HG03469 (cell line): Measurements from ENCODE around the gene ZNF625.

Experiments used
- ATAC-seq: cut with Tn5 transposase; IDR thresholded peaks from one replicate; pipeline ENCODE4 v1.9.1; 2021; ENCODE audit warnings: mild to moderate bottlenecking, moderate library complexity, moderate number of reproducible peaks; ENCODE audit not compliant: unreplicated experiment

ZNF625 gene

GRCh38 chr19:12156223-12157058 lies at the start of gene ZNF625:
Gene ZNF625, minus strand, starts transcription at chr19:12156734. Its CDS starts 176 bp downstream, at chr19:12156558.
- no peak for ATAC-seq

- ATAC-seq, result no peak
These were observed 48.8 kb upstream of the ZNF625 start for GRCh38 chr19:12205296-12205695.

GRCh38 chr19:12202250-12202649 lies 45.7 kb upstream of the ZNF625 start:
- ATAC-seq, result no peak

GRCh38 chr19:12199757-12200419 lies 43.4 kb upstream of the ZNF625 start:
- ATAC-seq, result no peak

GRCh38 chr19:12198136-12198535 lies 41.6 kb upstream of the ZNF625 start:
- no peak for ATAC-seq

DNA sequence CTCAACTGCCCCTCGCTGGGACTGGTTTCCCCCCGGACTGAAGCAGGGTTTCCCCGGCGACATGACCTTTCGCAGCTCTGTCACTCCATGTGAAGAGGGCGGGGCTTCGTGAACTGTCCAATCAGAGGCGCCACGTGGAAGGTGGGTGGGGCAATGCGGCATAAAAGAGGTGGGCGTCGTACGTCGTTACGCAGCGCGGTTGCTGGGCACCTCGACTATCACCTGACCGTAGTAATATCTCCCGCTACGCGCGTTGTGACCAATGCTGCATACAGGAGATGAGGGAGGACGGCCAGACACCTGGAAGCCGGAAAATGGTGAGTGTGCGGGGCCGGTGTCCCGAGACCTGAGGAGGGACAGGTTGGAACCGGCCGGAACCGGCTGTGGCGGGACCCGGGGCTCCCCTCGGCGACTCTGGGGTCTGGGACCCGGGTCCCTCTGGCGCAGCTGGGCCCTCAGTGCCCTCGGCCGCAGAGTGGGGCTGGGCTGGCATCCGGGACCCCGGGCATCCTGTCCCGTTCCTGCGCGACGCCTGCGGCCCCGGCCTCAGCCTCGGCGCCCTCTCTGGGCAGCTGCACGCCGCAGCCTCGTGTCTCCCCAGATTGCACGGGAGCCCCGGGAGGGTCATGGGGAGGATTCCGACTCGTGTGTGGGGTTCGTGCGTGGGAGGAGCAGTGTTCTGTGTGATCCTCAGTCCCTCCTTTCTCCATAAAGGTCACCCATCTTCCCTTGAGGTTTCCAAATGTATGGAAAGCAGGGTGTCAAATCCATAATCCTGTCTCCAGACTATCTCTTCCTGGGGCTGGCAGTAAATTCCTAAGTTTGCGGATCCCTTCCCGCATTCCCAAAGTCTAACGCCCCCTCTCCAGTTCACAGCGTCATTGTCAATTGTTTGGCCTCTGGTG lies 38.5 kb upstream of the ZNF625 start:
- no peak for ATAC-seq

GRCh38 chr19:12187625-12188024 lies 31.1 kb upstream of the ZNF625 start:
- no peak for ATAC-seq

DNA sequence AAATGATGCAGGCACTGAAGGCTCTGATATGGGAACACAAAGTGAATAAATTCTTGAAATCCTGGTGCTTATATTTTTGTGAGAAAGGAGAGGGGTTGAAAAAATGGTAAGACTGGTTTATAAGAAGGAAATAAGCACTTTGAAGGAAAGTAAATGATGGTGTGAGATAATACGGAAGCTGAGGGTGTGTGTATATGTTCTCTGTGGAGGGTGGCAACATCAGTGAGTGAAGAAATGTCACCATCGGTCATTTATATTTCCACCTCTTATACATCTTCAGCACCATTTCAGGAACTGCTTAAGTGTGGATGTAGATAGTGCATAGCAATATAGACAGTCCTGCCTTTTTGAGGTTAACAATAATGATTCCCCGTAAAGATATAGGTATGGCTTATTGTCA lies 23.8 kb upstream of the ZNF625 start:
- ATAC-seq, result no peak

GRCh38 chr19:12166626-12167025 lies 10.1 kb upstream of the ZNF625 start:
- no peak for ATAC-seq

- ATAC-seq, result no peak
These were observed 7.3 kb upstream of the ZNF625 start for GRCh38 chr19:12163826-12164225.

DNA sequence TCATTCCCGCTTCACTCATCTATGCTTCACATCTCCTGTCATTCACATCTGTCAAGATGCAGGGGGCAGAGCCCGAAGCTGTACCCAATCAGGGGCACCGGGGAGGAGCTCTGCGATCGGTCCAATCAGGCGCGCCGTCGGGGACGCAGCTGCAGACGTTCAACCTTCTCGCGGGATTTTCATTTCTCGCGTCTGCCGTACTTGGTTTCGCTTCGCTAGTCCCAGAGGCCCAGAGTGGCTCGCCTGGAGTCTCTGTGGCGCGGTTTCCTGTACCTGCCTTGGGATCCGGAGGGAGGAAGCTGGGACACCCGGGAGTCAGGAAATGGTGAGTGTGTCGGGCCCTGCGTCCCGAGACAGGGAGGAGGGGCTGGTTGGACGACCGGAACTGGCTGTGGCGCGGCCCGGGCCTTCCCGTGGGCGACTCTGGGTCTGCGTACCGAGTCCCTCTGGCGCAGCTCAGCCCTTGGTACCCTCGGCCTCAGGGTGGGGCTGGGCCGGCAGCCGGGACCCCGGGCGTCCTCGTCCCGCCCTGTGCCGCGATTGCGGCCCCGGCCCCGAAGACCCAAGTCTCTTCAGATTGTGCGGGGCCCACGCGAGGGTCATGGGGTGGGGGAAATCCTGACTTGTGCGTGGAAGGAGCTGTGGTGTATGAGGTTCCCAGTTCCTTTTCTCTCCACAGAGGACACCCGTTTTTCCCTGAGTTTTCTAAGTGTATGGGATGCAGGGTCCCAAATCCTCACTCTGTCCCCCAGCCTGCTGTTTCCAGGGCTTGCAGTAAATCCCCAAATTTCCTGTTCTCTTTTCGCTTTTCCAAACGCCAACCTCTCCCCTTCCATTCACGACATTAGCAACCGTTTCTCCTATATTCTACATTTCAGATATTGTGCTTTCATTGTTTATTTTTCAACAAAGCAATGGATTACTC lies 6.6 kb upstream of the ZNF625 start, which contains the start of gene ZNF136:
Gene ZNF136, plus strand, starts transcription at position 215 of the 925 bp plus-strand sequence. Its CDS starts 108 bp downstream, at position 323.
- peak; percentile 75 for ATAC-seq

GRCh38 chr19:12162513-12162881 lies 6.0 kb upstream of the ZNF625 start:
- no peak for ATAC-seq

- ATAC-seq, result no peak
These were observed 3.4 kb upstream of the ZNF625 start for GRCh38 chr19:12159773-12160414.

DNA sequence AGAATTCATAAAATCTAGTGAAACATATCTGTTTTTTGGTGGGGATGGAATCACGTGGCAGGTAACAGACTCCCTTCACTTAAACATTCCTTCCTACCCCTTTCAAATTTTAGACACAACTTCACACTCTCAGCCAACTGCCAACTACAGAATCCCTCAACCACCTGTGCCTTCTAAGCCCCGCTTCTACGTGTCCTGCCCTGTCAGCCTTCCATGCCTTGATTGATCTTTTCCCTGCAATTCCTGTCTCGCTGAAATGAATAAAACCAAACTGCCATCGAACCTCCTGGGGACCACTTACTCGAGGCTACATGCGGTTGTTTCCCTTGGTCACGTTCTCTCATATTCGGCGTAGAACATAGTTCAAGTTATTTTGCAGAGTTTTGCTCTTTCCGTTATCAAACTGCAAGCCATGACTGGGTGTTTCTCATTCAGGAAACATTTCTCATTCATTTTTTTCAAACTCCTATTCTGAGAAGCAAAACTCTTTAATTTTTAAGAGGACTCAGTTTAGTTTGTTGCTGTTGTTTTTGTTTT lies 1.1 kb downstream of the ZNF625 start:
- no peak for ATAC-seq

GRCh38 chr19:12145348-12145747 lies 11.2 kb downstream of the ZNF625 start:
- no peak for ATAC-seq

- ATAC-seq, result no peak
These were observed 15.2 kb downstream of the ZNF625 start for GRCh38 chr19:12141405-12141736.

GRCh38 chr19:12140545-12141404 lies 15.8 kb downstream of the ZNF625 start:
- no peak for ATAC-seq

DNA sequence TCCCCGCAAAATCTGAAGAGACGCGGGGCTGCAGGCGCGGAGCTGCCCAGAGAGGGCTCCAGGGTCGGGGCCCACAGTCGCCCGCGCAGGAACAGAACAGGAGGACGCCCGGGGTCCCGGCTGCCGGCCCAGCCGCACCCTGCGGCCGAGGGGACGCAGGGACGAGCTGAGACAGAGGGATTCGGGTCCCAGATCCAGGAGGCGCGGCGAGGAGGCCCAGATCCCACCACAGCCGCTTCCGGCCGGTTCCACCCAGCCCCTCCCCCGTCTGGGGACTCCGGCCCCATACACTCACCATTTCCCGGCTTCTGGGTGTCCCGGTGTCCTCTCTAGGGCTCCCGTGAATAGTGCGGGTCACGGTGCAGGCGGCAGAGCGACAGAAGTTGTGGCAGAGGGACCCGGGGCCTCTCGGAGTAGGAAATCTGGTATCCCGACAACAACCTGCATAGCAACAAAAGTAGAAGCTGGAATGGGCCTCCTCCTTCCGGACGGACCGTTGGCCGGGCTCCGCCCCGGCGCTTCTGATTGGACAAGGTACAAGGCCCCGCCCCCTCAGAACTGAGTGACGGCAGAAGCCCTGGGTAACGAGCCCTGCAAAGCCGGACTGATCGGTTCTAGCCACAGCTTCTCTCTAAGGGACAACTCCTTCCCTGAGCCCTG lies 16.5 kb downstream of the ZNF625 start, which contains the start of gene ZNF20:
Gene ZNF20, minus strand, starts transcription at position 466 of the 660 bp plus-strand sequence. Its CDS starts 168 bp downstream, at position 298.
- no peak for ATAC-seq
